ENCODE results near the gene F2R. TPM values are rescaled to one million over a fixed set of nuclear protein-coding genes. Genes with fewer than 3 reads are reported as not detected.
A peak's percentile ranks its signal among the peaks of the same experiment; 100 is the strongest.

The F2R gene
- total and polyA plus RNA-seq, 2 of the 4 experiments (the other 2 are of a cell fraction): 85.7 to 147 TPM

DNA sequence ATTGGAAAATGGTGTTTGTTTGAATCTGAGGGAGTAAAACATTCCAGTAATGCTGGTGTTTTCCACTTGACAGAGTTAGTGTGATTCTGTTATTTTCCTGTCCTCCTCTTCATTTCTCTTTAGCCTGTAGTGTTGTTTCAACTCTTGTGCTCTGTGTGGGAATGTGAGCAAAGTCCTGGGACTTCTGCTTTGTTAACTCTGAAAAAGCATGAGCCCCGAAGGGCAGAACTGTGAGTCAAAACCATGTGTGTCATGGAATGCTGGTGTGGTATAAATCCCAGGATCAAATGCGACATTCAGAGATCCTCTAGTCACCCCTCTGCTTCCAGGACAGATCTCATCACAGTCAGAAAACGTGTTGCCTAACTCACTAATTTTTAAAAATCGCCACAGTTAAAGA is 8.9 kb downstream of the F2R start:
- peak overlapping the region; percentile 46 for H3K4me2 ChIP-seq (ENCODE audit: low read depth, low read length)
- intact Hi-C loops (cut with micrococcal nuclease) (no loop called here), in situ Hi-C loops (cut with MboI; ENCODE audit: low sequenced_read_pairs) (no loop called here), dilution Hi-C loops (cut with HindIII; ENCODE audit: low sequenced_read_pairs, unreplicated experiment) (no loop called here)
- peak overlapping the region; percentile 46; the same call in 1 of the 2 replicates for H3K18ac ChIP-seq (ENCODE audit: low read depth, low read length)
- DNase-seq (peak; percentile 88), ATAC-seq (ENCODE audit: low read depth) (peak; percentile 78)
- H2BK120ac ChIP-seq (ENCODE audit: low read depth, low read length): peak overlapping the region; percentile 12; the same call in 1 of the 2 replicates
- H4K20me1 ChIP-seq (ENCODE audit: insufficient read depth, low read length): peaks cover 59% of the 10 kb centered on the region
- no peak overlapping the region for H2BK20ac ChIP-seq (ENCODE audit: low read depth, low read length)
- peaks cover 17% of the 10 kb centered on the region for H3K4me1 ChIP-seq (ENCODE audit: control insufficient read depth, insufficient read depth, low read length)
- POLR2A ChIA-PET (ENCODE audit: unreplicated experiment): no interaction called here
- no peak overlapping the region for H2BK15ac ChIP-seq (ENCODE audit: low read depth, low read length)
- H2AK9ac ChIP-seq (replicated peaks; ENCODE audit: low read depth, low read length, poor library complexity): no peak overlapping the region
- WGBS, 2 experiments (ENCODE audit: extremely low coverage in 2 of 2, insufficient read length in 1 of 2): no CpG with 5 or more reads among the region's 4 CpGs
- H3K79me1 ChIP-seq (ENCODE audit: low read depth in 1 of 2, low read length in 2 of 2): peaks cover 13 to 70% of the 10 kb centered on the region in 2 experiments
- H3K4me3 ChIP-seq (ENCODE audit: insufficient read depth, low read depth, low read length): no peak overlapping the region
- TF ChIP-seq POLR2A (IDR thresholded peaks at IDR 0.05; ENCODE audit: low read depth, low read length) (0 out of 2 replicates have a peak, but pooled peaks have one; percentile 39), MAFK (IDR thresholded peaks at IDR 0.05; ENCODE audit: low read depth, low read length) (0 out of 2 replicates have a peak, but pooled peaks have one; percentile 11), RCOR1 (IDR thresholded peaks at IDR 0.05; ENCODE audit: insufficient replicate concordance, low read length) (no peak), CHD1 (IDR thresholded peaks at IDR 0.05; ENCODE audit: low read depth, low read length) (no peak), MXI1 (IDR thresholded peaks at IDR 0.05; ENCODE audit: borderline replicate concordance, low read depth, low read length) (peak; percentile 65; the same call in 1 of the 2 replicates), BHLHE40 (IDR thresholded peaks at IDR 0.05; ENCODE audit: low read depth, low read length) (peak; percentile 20; the same call in 1 of the 2 replicates), CEBPB (IDR thresholded peaks at IDR 0.05; ENCODE audit: low read depth, low read length) (peak; percentile 66; the same call in 1 of the 2 replicates), RAD21 (IDR thresholded peaks at IDR 0.05; ENCODE audit: low read length) (no peak)
- TF ChIP-seq, protein P1, sequence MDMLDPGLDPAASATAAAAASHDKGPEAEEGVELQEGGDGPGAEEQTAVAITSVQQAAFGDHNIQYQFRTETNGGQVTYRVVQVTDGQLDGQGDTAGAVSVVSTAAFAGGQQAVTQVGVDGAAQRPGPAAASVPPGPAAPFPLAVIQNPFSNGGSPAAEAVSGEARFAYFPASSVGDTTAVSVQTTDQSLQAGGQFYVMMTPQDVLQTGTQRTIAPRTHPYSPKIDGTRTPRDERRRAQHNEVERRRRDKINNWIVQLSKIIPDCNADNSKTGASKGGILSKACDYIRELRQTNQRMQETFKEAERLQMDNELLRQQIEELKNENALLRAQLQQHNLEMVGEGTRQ (IDR thresholded peaks at IDR 0.05; ENCODE audit: low read depth, low read length): 0 out of 2 replicates have a peak, but pooled peaks have one; percentile 17
- TF ChIP-seq, protein P2, sequence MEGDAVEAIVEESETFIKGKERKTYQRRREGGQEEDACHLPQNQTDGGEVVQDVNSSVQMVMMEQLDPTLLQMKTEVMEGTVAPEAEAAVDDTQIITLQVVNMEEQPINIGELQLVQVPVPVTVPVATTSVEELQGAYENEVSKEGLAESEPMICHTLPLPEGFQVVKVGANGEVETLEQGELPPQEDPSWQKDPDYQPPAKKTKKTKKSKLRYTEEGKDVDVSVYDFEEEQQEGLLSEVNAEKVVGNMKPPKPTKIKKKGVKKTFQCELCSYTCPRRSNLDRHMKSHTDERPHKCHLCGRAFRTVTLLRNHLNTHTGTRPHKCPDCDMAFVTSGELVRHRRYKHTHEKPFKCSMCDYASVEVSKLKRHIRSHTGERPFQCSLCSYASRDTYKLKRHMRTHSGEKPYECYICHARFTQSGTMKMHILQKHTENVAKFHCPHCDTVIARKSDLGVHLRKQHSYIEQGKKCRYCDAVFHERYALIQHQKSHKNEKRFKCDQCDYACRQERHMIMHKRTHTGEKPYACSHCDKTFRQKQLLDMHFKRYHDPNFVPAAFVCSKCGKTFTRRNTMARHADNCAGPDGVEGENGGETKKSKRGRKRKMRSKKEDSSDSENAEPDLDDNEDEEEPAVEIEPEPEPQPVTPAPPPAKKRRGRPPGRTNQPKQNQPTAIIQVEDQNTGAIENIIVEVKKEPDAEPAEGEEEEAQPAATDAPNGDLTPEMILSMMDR (conservative IDR thresholded peaks at IDR 0.05; ENCODE audit: low read depth, low read length): no peak
- BruUV-seq (replicated peaks): no TSS peak
- no peak overlapping the region for H2AFZ ChIP-seq (replicated peaks; ENCODE audit: low read length, poor library complexity)
- peak overlapping the region; percentile 22; the same call in 1 of the 2 replicates for H3K23ac ChIP-seq (ENCODE audit: low read depth, low read length)
- H2BK5ac ChIP-seq (ENCODE audit: low read depth, low read length, poor library complexity, severe bottlenecking): peak overlapping the region; percentile 61
- no peak overlapping the region; the same call in 1 of the 2 replicates for H3K9ac ChIP-seq (ENCODE audit: low read depth, low read length)
- H4K5ac ChIP-seq (ENCODE audit: low read depth, low read length): no peak overlapping the region; the same call in 1 of the 2 replicates
- peaks cover 3% of the 10 kb centered on the region for H3K9me3 ChIP-seq (ENCODE audit: control insufficient read depth, insufficient read depth, low read length)
- no peak overlapping the region for H3K4ac ChIP-seq (ENCODE audit: low read depth, low read length)
- H4K8ac ChIP-seq (ENCODE audit: low read depth in 2 of 2, low read length in 2 of 2): peak overlapping the region in 1 of 2 experiments; percentile 24; a peak in 2 of 4 replicates
- H4K91ac ChIP-seq (ENCODE audit: insufficient read depth, low read depth, low read length): no peak overlapping the region
- peaks cover 17% of the 10 kb centered on the region; the same call in 1 of the 2 replicates for H3K9me1 ChIP-seq (ENCODE audit: insufficient read depth, low read length)
- no peak overlapping the region for H2AK5ac ChIP-seq (ENCODE audit: low read depth, low read length)
- H3K27me3 ChIP-seq (ENCODE audit: control insufficient read depth, insufficient read depth, low read length): no peaks in the 10 kb centered on the region
- CTCF ChIA-PET: no interaction called here
- no peak overlapping the region for H3K56ac ChIP-seq (ENCODE audit: extremely low read depth, insufficient read depth, low read length)
- no peak overlapping the region for H3K14ac ChIP-seq (replicated peaks; ENCODE audit: low read depth, low read length)
- no peak overlapping the region for H3K27ac ChIP-seq (ENCODE audit: insufficient read depth, low read length)
- peaks cover 19% of the 10 kb centered on the region for H3K36me3 ChIP-seq (ENCODE audit: control insufficient read depth, insufficient read depth, low read length)

Measured in IMR-90 (cell line).